Measurements from ENCODE around the gene EML4.

GRCh38 chr2:42136782-42137124 is 32.4 kb upstream of the EML4 start:
- no peak for TF ChIP-seq POLR2AphosphoS5 (IDR thresholded peaks at IDR 0.05; ENCODE audit: low read depth, low read length)
- TF ChIP-seq FOXJ3 (CRISPR knock-in tag; IDR thresholded peaks at IDR 0.05): no peak
- no peak for TF ChIP-seq RCOR1 (IDR thresholded peaks at IDR 0.05; ENCODE audit: low read length)
- no peak for TF ChIP-seq REST (IDR thresholded peaks at IDR 0.05; ENCODE audit: low read depth, low read length)
- no peak for TF ChIP-seq CTCF (IDR thresholded peaks at IDR 0.05)
- no peak for TF ChIP-seq NFIC (IDR thresholded peaks at IDR 0.05; ENCODE audit: borderline replicate concordance)
- TF ChIP-seq SIN3A (IDR thresholded peaks at IDR 0.05; ENCODE audit: borderline replicate concordance, low read depth, low read length): no peak
- no peak for TF ChIP-seq FOSL2 (IDR thresholded peaks at IDR 0.05; ENCODE audit: borderline replicate concordance, low read depth)
- TF ChIP-seq TCF12 (IDR thresholded peaks at IDR 0.05): no peak

Measured in SK-N-SH (cell line).